Measurements from ENCODE around the gene CCDC32.

CCDC32 gene, protein sequence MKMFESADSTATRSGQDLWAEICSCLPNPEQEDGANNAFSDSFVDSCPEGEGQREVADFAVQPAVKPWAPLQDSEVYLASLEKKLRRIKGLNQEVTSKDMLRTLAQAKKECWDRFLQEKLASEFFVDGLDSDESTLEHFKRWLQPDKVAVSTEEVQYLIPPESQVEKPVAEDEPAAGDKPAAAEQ

GRCh38 chr15:40564591-40565332 is at the start of gene CCDC32:
Gene CCDC32 (minus strand): TSS chr15:40565042. CDS start chr15:40563015, 2,027 bp downstream.
- H3K4me3 ChIP-seq (ENCODE audit: low read depth in 1 of 2, low read length in 2 of 2): peak within 1 kb of the TSS; percentile 89 to 92
- peaks cover 0 to 6% of the 10 kb centered on the region in 2 donors for H3K36me3 ChIP-seq (ENCODE audit: control insufficient read depth in 1 of 2, insufficient read depth in 2 of 2, low read length in 2 of 2)
- H3K9ac ChIP-seq (ENCODE audit: low read depth in 1 of 2, low read length in 2 of 2): peak within 1 kb of the TSS; percentile 90 to 97
- no peaks in the 10 kb centered on the region for H3K9me3 ChIP-seq (ENCODE audit: control insufficient read depth in 1 of 2, low read length in 2 of 2)
- H3K27me3 ChIP-seq (ENCODE audit: control insufficient read depth in 1 of 2, insufficient read depth in 2 of 2, low read length in 2 of 2): no peaks in the 10 kb centered on the region
- peak within 1 kb of the TSS; percentile 80 for H3K27ac ChIP-seq (ENCODE audit: low read depth, low read length)
- peaks cover 4 to 24% of the 10 kb centered on the region in 2 donors for H3K4me1 ChIP-seq (ENCODE audit: control insufficient read depth in 1 of 2, insufficient read depth in 2 of 2, low read length in 2 of 2)

DNA sequence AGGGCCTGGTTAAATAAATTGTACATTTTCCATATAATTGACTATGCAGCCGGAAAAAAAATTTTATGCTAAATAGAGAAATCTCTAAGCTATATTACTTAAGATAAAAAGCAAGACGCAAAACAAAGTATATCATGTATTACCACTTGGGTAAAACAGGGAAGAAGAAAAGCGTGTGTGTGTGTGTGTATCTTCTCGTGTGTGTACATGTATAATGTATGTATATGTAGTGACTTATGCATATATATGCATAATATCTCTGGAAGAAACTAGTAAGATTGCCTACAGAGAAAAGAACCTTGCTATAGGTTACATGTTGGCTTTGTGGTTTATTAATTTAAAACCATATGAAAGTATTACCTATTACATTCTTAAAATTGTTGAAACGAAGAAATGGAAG is 48.2 kb upstream of the CCDC32 start:
- Histone ChIP-seq H3K36me3 (ENCODE audit: control insufficient read depth in 1 of 2, insufficient read depth in 2 of 2, low read length in 2 of 2) (peaks cover 0 to 2% of the 10 kb centered on the region in 2 donors), H3K27ac (ENCODE audit: low read depth, low read length) (no peak overlapping the region), H3K4me3 (ENCODE audit: low read depth in 1 of 2, low read length in 2 of 2) (no peak overlapping the region), H3K27me3 (ENCODE audit: control insufficient read depth in 1 of 2, insufficient read depth in 2 of 2, low read length in 2 of 2) (no peaks in the 10 kb centered on the region), H3K4me1 (ENCODE audit: control insufficient read depth in 1 of 2, insufficient read depth in 2 of 2, low read length in 2 of 2) (no peaks in the 10 kb centered on the region), H3K9me3 (ENCODE audit: control insufficient read depth in 1 of 2, low read length in 2 of 2) (no peaks in the 10 kb centered on the region), H3K9ac (ENCODE audit: low read depth in 1 of 2, low read length in 2 of 2) (no peak overlapping the region)

GRCh38 chr15:40603935-40604334 is 39.1 kb upstream of the CCDC32 start:
- Histone ChIP-seq H3K4me1 (ENCODE audit: control insufficient read depth in 1 of 2, insufficient read depth in 2 of 2, low read length in 2 of 2) (no peaks in the 10 kb centered on the region), H3K4me3 (ENCODE audit: low read depth in 1 of 2, low read length in 2 of 2) (no peak overlapping the region), H3K9ac (ENCODE audit: low read depth in 1 of 2, low read length in 2 of 2) (no peak overlapping the region), H3K36me3 (ENCODE audit: control insufficient read depth in 1 of 2, insufficient read depth in 2 of 2, low read length in 2 of 2) (no peaks in the 10 kb centered on the region), H3K27ac (ENCODE audit: low read depth, low read length) (no peak overlapping the region), H3K9me3 (ENCODE audit: control insufficient read depth in 1 of 2, low read length in 2 of 2) (no peaks in the 10 kb centered on the region), H3K27me3 (ENCODE audit: control insufficient read depth in 1 of 2, insufficient read depth in 2 of 2, low read length in 2 of 2) (no peaks in the 10 kb centered on the region)

- Histone ChIP-seq H3K27me3 (ENCODE audit: control insufficient read depth in 1 of 2, insufficient read depth in 2 of 2, low read length in 2 of 2) (no peaks in the 10 kb centered on the region), H3K4me3 (ENCODE audit: low read depth in 1 of 2, low read length in 2 of 2) (no peak overlapping the region), H3K4me1 (ENCODE audit: control insufficient read depth in 1 of 2, insufficient read depth in 2 of 2, low read length in 2 of 2) (no peaks in the 10 kb centered on the region), H3K9me3 (ENCODE audit: control insufficient read depth in 1 of 2, low read length in 2 of 2) (no peaks in the 10 kb centered on the region), H3K36me3 (ENCODE audit: control insufficient read depth in 1 of 2, insufficient read depth in 2 of 2, low read length in 2 of 2) (no peaks in the 10 kb centered on the region), H3K27ac (ENCODE audit: low read depth, low read length) (no peak overlapping the region), H3K9ac (ENCODE audit: low read depth in 1 of 2, low read length in 2 of 2) (no peak overlapping the region)
Measured at GRCh38 chr15:40600956-40601355, 36.1 kb upstream of the CCDC32 start.

GRCh38 chr15:40598672-40599071 is 33.8 kb upstream of the CCDC32 start:
- no peak overlapping the region for H3K4me3 ChIP-seq (ENCODE audit: low read depth in 1 of 2, low read length in 2 of 2)
- H3K36me3 ChIP-seq (ENCODE audit: control insufficient read depth in 1 of 2, insufficient read depth in 2 of 2, low read length in 2 of 2): no peaks in the 10 kb centered on the region
- H3K9ac ChIP-seq (ENCODE audit: low read depth in 1 of 2, low read length in 2 of 2): no peak overlapping the region
- H3K27me3 ChIP-seq (ENCODE audit: control insufficient read depth in 1 of 2, insufficient read depth in 2 of 2, low read length in 2 of 2): no peaks in the 10 kb centered on the region
- H3K9me3 ChIP-seq (ENCODE audit: control insufficient read depth in 1 of 2, low read length in 2 of 2): no peaks in the 10 kb centered on the region
- H3K27ac ChIP-seq (ENCODE audit: low read depth, low read length): no peak overlapping the region
- H3K4me1 ChIP-seq (ENCODE audit: control insufficient read depth in 1 of 2, insufficient read depth in 2 of 2, low read length in 2 of 2): peaks cover 8 to 9% of the 10 kb centered on the region in 2 donors

DNA sequence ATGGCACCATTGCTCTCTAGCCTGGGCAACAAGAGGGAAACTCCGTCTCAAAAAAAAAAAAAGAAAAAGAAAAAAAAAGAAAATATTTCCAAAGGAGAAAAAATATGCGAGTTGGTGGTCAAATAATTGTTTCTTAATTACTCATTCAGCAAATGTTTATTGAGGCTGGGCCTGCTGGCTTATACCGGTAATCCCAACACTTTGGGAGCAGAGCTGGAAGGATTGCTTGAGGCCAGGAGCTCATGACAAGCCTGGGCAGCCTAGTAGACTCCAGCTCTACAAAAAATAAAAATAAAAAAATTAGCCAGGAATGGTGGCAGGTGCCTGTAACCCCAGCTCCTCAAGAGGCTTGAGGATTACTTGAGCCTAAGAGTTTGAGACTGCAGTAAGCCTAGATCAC is 33.3 kb upstream of the CCDC32 start:
- Histone ChIP-seq H3K4me1 (ENCODE audit: control insufficient read depth in 1 of 2, insufficient read depth in 2 of 2, low read length in 2 of 2) (peaks cover 9 to 11% of the 10 kb centered on the region in 2 donors), H3K4me3 (ENCODE audit: low read depth in 1 of 2, low read length in 2 of 2) (no peak overlapping the region), H3K27ac (ENCODE audit: low read depth, low read length) (no peak overlapping the region), H3K9ac (ENCODE audit: low read depth in 1 of 2, low read length in 2 of 2) (no peak overlapping the region), H3K9me3 (ENCODE audit: control insufficient read depth in 1 of 2, low read length in 2 of 2) (no peaks in the 10 kb centered on the region), H3K27me3 (ENCODE audit: control insufficient read depth in 1 of 2, insufficient read depth in 2 of 2, low read length in 2 of 2) (no peaks in the 10 kb centered on the region), H3K36me3 (ENCODE audit: control insufficient read depth in 1 of 2, insufficient read depth in 2 of 2, low read length in 2 of 2) (no peaks in the 10 kb centered on the region)

DNA sequence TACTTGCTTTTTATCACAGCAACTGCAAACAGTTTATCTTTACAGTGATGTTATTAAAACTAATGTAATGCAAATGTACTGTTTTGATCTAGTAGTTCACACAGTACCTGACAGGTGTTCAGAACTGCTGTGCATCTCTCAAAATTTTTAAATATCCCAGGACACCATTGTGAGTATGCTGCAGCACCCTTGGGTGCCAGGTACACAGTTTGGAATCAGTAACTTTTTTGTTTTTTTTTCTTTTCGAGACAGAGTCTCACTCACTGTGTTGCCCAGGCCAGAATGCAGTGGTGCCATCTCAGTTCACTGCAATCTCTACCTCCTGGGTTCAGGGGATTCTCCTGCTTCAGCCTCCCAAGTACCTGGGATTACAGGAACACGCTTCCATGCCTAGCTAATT is 32.2 kb upstream of the CCDC32 start:
- H3K4me3 ChIP-seq (ENCODE audit: low read depth in 1 of 2, low read length in 2 of 2): no peak overlapping the region
- H3K9me3 ChIP-seq (ENCODE audit: control insufficient read depth in 1 of 2, low read length in 2 of 2): no peaks in the 10 kb centered on the region
- H3K9ac ChIP-seq (ENCODE audit: low read depth in 1 of 2, low read length in 2 of 2): no peak overlapping the region
- H3K27ac ChIP-seq (ENCODE audit: low read depth, low read length): no peak overlapping the region
- peaks cover 9 to 16% of the 10 kb centered on the region in 2 donors for H3K4me1 ChIP-seq (ENCODE audit: control insufficient read depth in 1 of 2, insufficient read depth in 2 of 2, low read length in 2 of 2)
- no peaks in the 10 kb centered on the region for H3K27me3 ChIP-seq (ENCODE audit: control insufficient read depth in 1 of 2, insufficient read depth in 2 of 2, low read length in 2 of 2)
- H3K36me3 ChIP-seq (ENCODE audit: control insufficient read depth in 1 of 2, insufficient read depth in 2 of 2, low read length in 2 of 2): no peaks in the 10 kb centered on the region

GRCh38 chr15:40595773-40596172 is 30.9 kb upstream of the CCDC32 start:
- Histone ChIP-seq H3K4me1 (ENCODE audit: control insufficient read depth in 1 of 2, insufficient read depth in 2 of 2, low read length in 2 of 2) (peaks cover 13 to 21% of the 10 kb centered on the region in 2 donors), H3K4me3 (ENCODE audit: low read depth in 1 of 2, low read length in 2 of 2) (no peak overlapping the region), H3K36me3 (ENCODE audit: control insufficient read depth in 1 of 2, insufficient read depth in 2 of 2, low read length in 2 of 2) (no peaks in the 10 kb centered on the region), H3K9me3 (ENCODE audit: control insufficient read depth in 1 of 2, low read length in 2 of 2) (no peaks in the 10 kb centered on the region), H3K27ac (ENCODE audit: low read depth, low read length) (no peak overlapping the region), H3K9ac (ENCODE audit: low read depth in 1 of 2, low read length in 2 of 2) (no peak overlapping the region), H3K27me3 (ENCODE audit: control insufficient read depth in 1 of 2, insufficient read depth in 2 of 2, low read length in 2 of 2) (no peaks in the 10 kb centered on the region)

- Histone ChIP-seq H3K27ac (ENCODE audit: low read depth, low read length) (no peak overlapping the region), H3K4me1 (ENCODE audit: control insufficient read depth in 1 of 2, insufficient read depth in 2 of 2, low read length in 2 of 2) (peaks cover 13 to 25% of the 10 kb centered on the region in 2 donors), H3K4me3 (ENCODE audit: low read depth in 1 of 2, low read length in 2 of 2) (peak overlapping the region; percentile 76 to 79), H3K9ac (ENCODE audit: low read depth in 1 of 2, low read length in 2 of 2) (peak overlapping the region in 1 of 2 donors; percentile 66), H3K9me3 (ENCODE audit: control insufficient read depth in 1 of 2, low read length in 2 of 2) (no peaks in the 10 kb centered on the region), H3K27me3 (ENCODE audit: control insufficient read depth in 1 of 2, insufficient read depth in 2 of 2, low read length in 2 of 2) (no peaks in the 10 kb centered on the region), H3K36me3 (ENCODE audit: control insufficient read depth in 1 of 2, insufficient read depth in 2 of 2, low read length in 2 of 2) (no peaks in the 10 kb centered on the region)
Measured at GRCh38 chr15:40595219-40595618, 30.4 kb upstream of the CCDC32 start.

- H3K9me3 ChIP-seq (ENCODE audit: control insufficient read depth in 1 of 2, low read length in 2 of 2): no peaks in the 10 kb centered on the region
- H3K27me3 ChIP-seq (ENCODE audit: control insufficient read depth in 1 of 2, insufficient read depth in 2 of 2, low read length in 2 of 2): no peaks in the 10 kb centered on the region
- H3K36me3 ChIP-seq (ENCODE audit: control insufficient read depth in 1 of 2, insufficient read depth in 2 of 2, low read length in 2 of 2): no peaks in the 10 kb centered on the region
- no peak overlapping the region for H3K27ac ChIP-seq (ENCODE audit: low read depth, low read length)
- peak overlapping the region; percentile 76 to 79 for H3K4me3 ChIP-seq (ENCODE audit: low read depth in 1 of 2, low read length in 2 of 2)
- peaks cover 13 to 26% of the 10 kb centered on the region in 2 donors for H3K4me1 ChIP-seq (ENCODE audit: control insufficient read depth in 1 of 2, insufficient read depth in 2 of 2, low read length in 2 of 2)
- peak overlapping the region; percentile 66 to 73 for H3K9ac ChIP-seq (ENCODE audit: low read depth in 1 of 2, low read length in 2 of 2)
Measured at GRCh38 chr15:40594429-40594836, 29.6 kb upstream of the CCDC32 start.
